Measurements from ENCODE around the gene ATP13A3.

GRCh38 chr3:194482196-194482593 lies 4.6 kb downstream of the ATP13A3 start:
- no peak for TF ChIP-seq CTCF (IDR thresholded peaks at IDR 0.05)
- TF ChIP-seq ZNF138 (CRISPR knock-in tag; conservative IDR thresholded peaks at IDR 0.05): no peak
- TF ChIP-seq MAX (CRISPR knock-in tag; IDR thresholded peaks at IDR 0.05): no peak
- TF ChIP-seq ZNF512 (CRISPR knock-in tag; IDR thresholded peaks at IDR 0.05; ENCODE audit: borderline replicate concordance): no peak
- no peak for TF ChIP-seq ATF3 (CRISPR knock-in tag; conservative IDR thresholded peaks at IDR 0.05)

All from WTC11 (cell line).